GM12892 (cell line): Measurements from ENCODE around the gene ZNF652.

Experiments used
- POLR2A ChIP-seq: IDR thresholded peaks from 2 replicates; pipeline ENCODE4 v1.6.1; 2011; ENCODE audit warnings: low read depth, low read length, control low read depth
- POLR2AphosphoS5 ChIP-seq: IDR thresholded peaks from 2 replicates; pipeline ENCODE4 v1.6.1; 2011; ENCODE audit warnings: low read depth, low read length, control low read depth

- TF ChIP-seq POLR2A (no peak), POLR2AphosphoS5 (no peak)
These were observed 2.1 kb upstream of the ZNF652 start for GRCh38 chr17:49364119-49364518.
